Uterus (tissue), 4 donors: ENCODE measurements around the gene SEL1L3. TPM values are rescaled to one million over a fixed set of nuclear protein-coding genes. Genes with fewer than 3 reads are reported as not detected.

Experiments
- DNase-seq, 2 donors: peaks; one replicate each; pipeline ENCODE4 v3.0.0-alpha.2; 2019 to 2020
- H3K27ac ChIP-seq, 2 donors: fragments of 200-600 bp; sonication (generic); 1 replicate in 1 of 2; 2 replicates in 1 of 2; pipeline ENCODE4 v1.5.1; 2016 to 2018
- H3K27me3 ChIP-seq, 2 donors: fragments of 200-600 bp; sonication (generic); one replicate each; pipeline ENCODE4 v1.5.1; 2018 to 2019; ENCODE audit warnings: control low read depth in 1 of 2
- H3K36me3 ChIP-seq, 2 donors: fragments of 200-600 bp; sonication (generic); one replicate each; pipeline ENCODE4 v1.5.1; 2019; ENCODE audit warnings: control low read depth in 1 of 2
- H3K4me1 ChIP-seq, 2 donors: fragments of 200-600 bp; sonication (generic); one replicate each; pipeline ENCODE4 v1.5.1; 2018 to 2019; ENCODE audit warnings: control low read depth in 1 of 2
- H3K4me3 ChIP-seq, 2 donors: fragments of 200-600 bp; sonication (generic); 1 replicate in 1 of 2; 2 replicates in 1 of 2; pipeline ENCODE4 v1.5.1; 2018 to 2019; ENCODE audit warnings: mild to moderate bottlenecking in 1 of 2
- H3K9me3 ChIP-seq, 2 donors: fragments of 200-600 bp; sonication (generic); one replicate each; pipeline ENCODE4 v1.5.1; 2019; ENCODE audit warnings: control low read depth in 1 of 2
- POLR2A ChIP-seq, 2 donors: fragments of 450-650 bp; IDR thresholded peaks; one replicate each; pipeline ENCODE4 v1.6.1; 2016; ENCODE audit warnings: antibody characterized with exemption in 2 of 2, mild to moderate bottlenecking in 1 of 2, moderate library complexity in 1 of 2
- intact Hi-C: fragments of 100-400 bp; cut with DNase I; formaldehyde crosslinking; loops from one replicate; pipeline ENCODE4 v1.15.1; 2023; ENCODE audit warnings: low total_unique reads
- total RNA-seq, 4 donors: library from RNA; depleted of rRNA in 3 of 4; stranded (reverse); fragments of >200 nt in 3 of 4; gene quantifications; one replicate each; pipeline versions ENCODE4 v1.1.0 to v1.2.4, GENCODE V29; 2014 to 2023
- TF ChIP-seq, protein P1 (sequence below), 4 experiments: fragments of 200-600 bp in 2 of 4; fragments of 450-650 bp in 2 of 4; sonication (generic) in 2 of 4; IDR thresholded peaks; one replicate each; pipeline ENCODE4 v1.5.1; 2016 to 2019; ENCODE audit warnings: antibody characterized with exemption in 4 of 4, mild to moderate bottlenecking in 2 of 4, moderate library complexity in 1 of 4
- donor health status: DM: yes; HTN: yes; CAD: no.

SEL1L3 gene
- total RNA-seq, 4 donors from 2014 or later = 4.1 to 46.1 (median 21.2) TPM

DNA sequence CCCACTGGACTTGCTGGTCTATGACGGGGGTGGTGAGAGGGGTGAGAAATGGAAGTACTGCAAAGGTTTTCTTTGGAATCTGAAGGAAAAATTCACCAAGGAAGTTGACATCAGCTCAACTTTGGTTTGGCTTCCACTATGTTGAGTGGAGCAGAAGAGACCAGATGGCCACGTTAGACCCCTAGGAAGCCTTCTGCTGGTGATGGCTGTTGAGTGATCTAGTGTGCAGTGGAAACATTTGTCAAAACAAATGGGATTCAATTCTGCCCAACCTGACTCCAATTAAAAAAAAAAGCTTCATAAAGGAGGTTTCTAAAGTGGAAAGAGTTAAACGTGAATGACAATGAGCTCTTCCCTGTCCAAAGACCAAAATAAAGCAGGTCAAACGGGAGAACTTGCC, 25.7 kb downstream of the SEL1L3 start:
- Histone ChIP-seq H3K4me1 (no peaks in the 10 kb centered on the region), H3K9me3 (no peaks in the 10 kb centered on the region), H3K36me3 (no peaks in the 10 kb centered on the region), H3K27me3 (no peaks in the 10 kb centered on the region), H3K4me3 (no peak overlapping the region), H3K27ac (no peak overlapping the region)
- no peak for TF ChIP-seq POLR2A (IDR thresholded peaks at IDR 0.05)
- TF ChIP-seq, protein P1, sequence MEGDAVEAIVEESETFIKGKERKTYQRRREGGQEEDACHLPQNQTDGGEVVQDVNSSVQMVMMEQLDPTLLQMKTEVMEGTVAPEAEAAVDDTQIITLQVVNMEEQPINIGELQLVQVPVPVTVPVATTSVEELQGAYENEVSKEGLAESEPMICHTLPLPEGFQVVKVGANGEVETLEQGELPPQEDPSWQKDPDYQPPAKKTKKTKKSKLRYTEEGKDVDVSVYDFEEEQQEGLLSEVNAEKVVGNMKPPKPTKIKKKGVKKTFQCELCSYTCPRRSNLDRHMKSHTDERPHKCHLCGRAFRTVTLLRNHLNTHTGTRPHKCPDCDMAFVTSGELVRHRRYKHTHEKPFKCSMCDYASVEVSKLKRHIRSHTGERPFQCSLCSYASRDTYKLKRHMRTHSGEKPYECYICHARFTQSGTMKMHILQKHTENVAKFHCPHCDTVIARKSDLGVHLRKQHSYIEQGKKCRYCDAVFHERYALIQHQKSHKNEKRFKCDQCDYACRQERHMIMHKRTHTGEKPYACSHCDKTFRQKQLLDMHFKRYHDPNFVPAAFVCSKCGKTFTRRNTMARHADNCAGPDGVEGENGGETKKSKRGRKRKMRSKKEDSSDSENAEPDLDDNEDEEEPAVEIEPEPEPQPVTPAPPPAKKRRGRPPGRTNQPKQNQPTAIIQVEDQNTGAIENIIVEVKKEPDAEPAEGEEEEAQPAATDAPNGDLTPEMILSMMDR (IDR thresholded peaks at IDR 0.05) = no peak
- no peak for DNase-seq
- intact Hi-C loops = no loop called here

DNA sequence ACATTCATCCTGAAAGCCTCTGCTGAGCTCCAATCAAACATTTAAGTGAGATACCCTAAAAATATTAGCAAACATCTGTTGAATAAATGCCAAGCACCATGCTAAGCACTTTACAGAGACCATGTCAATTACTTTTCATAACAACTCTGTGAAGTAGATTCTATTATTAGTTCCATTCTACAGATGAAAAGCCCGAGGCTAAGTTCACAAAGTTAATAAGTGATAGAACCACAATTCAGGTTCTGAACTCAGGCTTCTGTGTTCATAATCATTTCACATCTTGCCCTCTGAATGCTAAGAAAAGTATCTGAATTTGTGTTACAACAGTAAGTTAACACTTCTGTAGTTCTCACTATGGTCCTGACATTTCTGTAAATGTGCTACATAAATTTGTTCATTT, 27.4 kb downstream of the SEL1L3 start:
- intact Hi-C loops = no loop called here
- Histone ChIP-seq H3K4me3 (no peak overlapping the region), H3K9me3 (no peaks in the 10 kb centered on the region), H3K4me1 (no peaks in the 10 kb centered on the region), H3K27me3 (no peaks in the 10 kb centered on the region), H3K27ac (no peak overlapping the region), H3K36me3 (no peaks in the 10 kb centered on the region)
- no peak for TF ChIP-seq POLR2A (IDR thresholded peaks at IDR 0.05)
- TF ChIP-seq, protein P1 (IDR thresholded peaks at IDR 0.05) = no peak
- no peak for DNase-seq

DNA sequence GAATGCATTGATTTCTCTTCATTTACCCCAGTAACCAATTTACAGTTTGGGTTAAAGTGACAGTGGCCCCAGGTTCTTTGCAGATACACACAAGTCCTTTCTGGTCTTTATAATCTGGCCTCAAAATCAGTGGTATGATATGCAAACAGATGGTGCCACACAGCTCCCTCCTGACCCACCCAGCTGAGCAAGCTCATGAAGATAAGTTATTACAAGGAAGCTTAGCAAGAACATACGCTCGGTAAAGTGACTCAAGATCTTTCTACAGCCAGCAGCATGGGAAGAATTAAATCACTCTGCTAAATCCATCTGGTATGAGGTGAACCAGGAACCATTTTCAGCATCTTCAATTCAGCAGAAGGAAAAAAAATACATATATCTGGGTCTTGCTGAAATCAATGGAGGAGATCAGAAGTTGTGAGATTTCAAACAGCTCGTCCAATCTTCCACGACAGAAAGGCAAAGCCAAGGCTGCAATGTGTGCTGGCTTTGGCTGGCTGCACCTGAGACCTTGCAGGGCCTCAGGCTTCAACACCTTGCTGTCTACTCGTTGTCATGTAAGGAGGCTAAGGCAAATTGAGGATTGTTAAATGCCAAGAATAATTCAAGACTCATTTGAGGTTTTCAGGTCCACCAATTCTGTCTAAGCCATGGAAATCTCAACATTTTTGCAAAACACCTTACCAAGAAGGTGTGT, 28.2 kb downstream of the SEL1L3 start:
- no peaks in the 10 kb centered on the region for H3K4me1 ChIP-seq
- TF ChIP-seq, protein P1 (IDR thresholded peaks at IDR 0.05) = no peak
- no peak for TF ChIP-seq POLR2A (IDR thresholded peaks at IDR 0.05)
- intact Hi-C loops = no loop called here

DNA sequence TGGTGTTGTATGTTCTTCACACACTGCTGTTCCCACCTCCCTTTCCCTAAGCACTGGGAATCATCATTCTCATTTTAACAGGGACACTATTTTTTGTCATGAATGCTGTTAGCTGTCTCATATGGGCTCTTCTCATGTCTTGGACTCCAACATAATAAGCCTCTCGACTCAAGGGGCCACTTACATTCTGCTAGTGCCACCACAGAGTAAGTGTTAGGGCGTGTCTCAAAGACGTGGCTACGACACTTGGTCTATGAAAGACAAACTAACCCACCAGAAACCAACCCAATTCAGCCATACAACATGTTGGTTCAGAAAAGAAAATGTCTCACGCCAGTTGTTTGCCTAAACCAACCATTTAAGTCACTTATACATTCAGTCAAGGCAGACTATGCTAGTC, 32.2 kb downstream of the SEL1L3 start:
- Histone ChIP-seq H3K27me3 (no peaks in the 10 kb centered on the region), H3K4me3 (no peak overlapping the region), H3K27ac (no peak overlapping the region), H3K36me3 (no peaks in the 10 kb centered on the region), H3K4me1 (no peaks in the 10 kb centered on the region), H3K9me3 (no peaks in the 10 kb centered on the region)
- intact Hi-C loops = no loop called here
- TF ChIP-seq POLR2A (IDR thresholded peaks at IDR 0.05) = no peak
- TF ChIP-seq, protein P1 (IDR thresholded peaks at IDR 0.05) = no peak
- DNase-seq = no peak

More for the DNA sequence above, 28.2 kb downstream of the SEL1L3 start:
- no peak overlapping the region for H3K27ac ChIP-seq
- no peaks in the 10 kb centered on the region for H3K9me3 ChIP-seq
- no peak for DNase-seq
- no peaks in the 10 kb centered on the region for H3K27me3 ChIP-seq
- H3K4me3 ChIP-seq = no peak overlapping the region
- H3K36me3 ChIP-seq = no peaks in the 10 kb centered on the region

- no peaks in the 10 kb centered on the region for H3K4me1 ChIP-seq
- no peaks in the 10 kb centered on the region for H3K36me3 ChIP-seq
- no peaks in the 10 kb centered on the region for H3K27me3 ChIP-seq
- H3K9me3 ChIP-seq = no peaks in the 10 kb centered on the region
- no peak for TF ChIP-seq POLR2A (IDR thresholded peaks at IDR 0.05)
- TF ChIP-seq, protein P1 (IDR thresholded peaks at IDR 0.05) = no peak
- no peak overlapping the region for H3K4me3 ChIP-seq
- intact Hi-C loops = no loop called here
- no peak for DNase-seq
- H3K27ac ChIP-seq = no peak overlapping the region
Observed at GRCh38 chr4:25827897-25828296, 34.9 kb downstream of the SEL1L3 start.
